Measurements from ENCODE around the gene ZBTB38.

Gene ZBTB38

DNA sequence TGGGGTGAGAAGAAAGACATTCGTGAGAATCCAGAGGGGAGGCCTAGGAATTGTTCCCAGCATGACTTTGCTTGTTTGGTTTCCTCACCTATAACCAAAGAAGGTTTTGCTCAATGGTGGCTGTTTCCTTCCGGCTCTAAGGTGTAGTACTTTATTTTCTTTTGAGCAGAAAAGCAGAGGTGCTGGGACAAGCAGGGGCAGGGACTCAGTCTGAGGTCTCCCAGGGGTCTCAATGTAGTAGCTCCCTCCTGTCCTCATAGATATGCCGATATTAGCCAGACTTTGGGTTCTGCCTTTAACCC lies 41.6 kb downstream of the ZBTB38 start:
- no peaks in the 10 kb centered on the region for H3K36me3 ChIP-seq
- H3K9ac ChIP-seq, result no peak overlapping the region
- no peaks in the 10 kb centered on the region for H3K4me1 ChIP-seq
- no peak overlapping the region for H3K27ac ChIP-seq
- TF ChIP-seq Cebpa-rat (IDR thresholded peaks at IDR 0.05), result no peak
- H3K9me3 ChIP-seq, result no peaks in the 10 kb centered on the region
- H3K27me3 ChIP-seq, result peaks cover 3% of the 10 kb centered on the region; the same call in 1 of the 2 replicates
- H3K4me2 ChIP-seq, result no peak overlapping the region
- H3K4me3 ChIP-seq, result no peak overlapping the region
- H4K20me1 ChIP-seq, result no peaks in the 10 kb centered on the region

DNA sequence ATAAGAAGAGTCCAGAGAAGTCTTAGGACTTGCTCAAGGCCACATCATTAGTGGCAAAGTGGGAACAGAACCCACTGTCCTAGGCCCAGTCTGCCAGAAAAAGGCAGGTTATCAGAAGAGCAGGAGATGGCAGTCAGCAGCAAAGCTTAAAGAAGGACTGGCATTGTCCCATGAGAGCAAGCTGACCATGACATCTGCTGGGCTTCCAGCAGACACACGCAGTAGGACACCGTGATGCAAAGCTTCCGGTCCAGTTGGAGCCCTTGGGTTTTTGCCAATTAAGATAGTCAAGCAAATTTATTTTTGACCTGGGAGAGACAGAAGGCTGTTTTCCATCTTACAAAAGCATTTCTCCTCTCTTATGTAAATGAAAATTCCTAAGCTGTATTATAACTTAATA lies 42.1 kb downstream of the ZBTB38 start:
- Histone ChIP-seq H3K9me3 (no peaks in the 10 kb centered on the region), H3K27me3 (0 out of 2 replicates have a peak, but pooled peaks cover 3% of the 10 kb centered on the region), H3K36me3 (no peaks in the 10 kb centered on the region), H4K20me1 (no peaks in the 10 kb centered on the region), H3K4me3 (no peak overlapping the region), H3K27ac (no peak overlapping the region), H3K4me2 (no peak overlapping the region), H3K9ac (no peak overlapping the region), H3K4me1 (no peaks in the 10 kb centered on the region)
- no peak for TF ChIP-seq Cebpa-rat (IDR thresholded peaks at IDR 0.05)

DNA sequence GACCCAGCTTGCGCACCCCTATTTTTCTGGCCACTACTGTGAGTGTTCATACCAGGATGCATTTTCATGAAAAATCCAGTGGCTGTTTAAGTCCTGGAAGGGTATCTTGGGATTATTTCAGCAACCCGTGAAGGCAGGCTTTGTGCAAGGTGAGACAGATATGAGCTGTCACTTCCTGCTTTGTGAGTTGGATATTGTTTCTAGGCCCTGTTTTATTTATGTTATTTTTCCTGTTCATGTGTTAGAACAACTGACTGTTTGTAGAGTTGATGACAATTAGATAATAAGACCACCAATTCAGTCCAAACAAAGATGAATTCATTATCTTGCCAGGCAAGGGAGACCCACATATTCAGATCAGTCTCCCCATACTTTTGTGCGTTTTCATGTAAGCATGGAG lies 42.5 kb downstream of the ZBTB38 start:
- no peak overlapping the region for H3K4me3 ChIP-seq
- no peak overlapping the region for H3K9ac ChIP-seq
- no peak for TF ChIP-seq Cebpa-rat (IDR thresholded peaks at IDR 0.05)
- H3K36me3 ChIP-seq, result no peaks in the 10 kb centered on the region
- H3K9me3 ChIP-seq, result no peaks in the 10 kb centered on the region
- H3K27me3 ChIP-seq, result 0 out of 2 replicates have a peak, but pooled peaks cover 3% of the 10 kb centered on the region
- H3K4me1 ChIP-seq, result no peaks in the 10 kb centered on the region
- H3K27ac ChIP-seq, result no peak overlapping the region
- no peaks in the 10 kb centered on the region for H4K20me1 ChIP-seq
- no peak overlapping the region for H3K4me2 ChIP-seq

DNA sequence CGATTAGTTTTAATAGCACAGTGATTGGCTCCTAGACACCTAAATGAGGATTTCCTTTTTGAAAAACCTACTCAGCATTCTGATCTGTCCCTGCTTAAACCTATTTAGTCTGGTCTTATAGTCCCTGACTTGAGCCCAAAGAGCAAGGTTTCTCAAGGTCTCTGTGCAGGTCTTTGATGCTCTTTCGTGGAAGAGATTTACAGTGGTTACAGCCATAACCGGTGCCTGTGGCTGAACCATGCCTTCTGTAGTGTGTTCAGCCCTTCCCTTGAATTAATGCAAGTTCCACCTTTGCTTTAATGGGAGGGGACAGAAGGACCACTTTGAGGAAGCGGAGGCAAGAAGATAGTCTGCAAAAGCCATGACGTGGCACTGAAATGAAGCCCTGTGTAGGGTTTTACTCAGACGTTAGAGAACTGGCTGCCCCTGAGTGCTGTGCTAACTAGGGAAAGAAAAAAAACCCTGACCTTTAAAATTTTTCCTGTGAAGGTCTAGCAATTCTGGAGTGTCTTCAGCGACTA lies 43.0 kb downstream of the ZBTB38 start:
- H3K36me3 ChIP-seq, result no peaks in the 10 kb centered on the region
- H3K4me3 ChIP-seq, result no peak overlapping the region
- H3K27me3 ChIP-seq, result no peaks in the 10 kb centered on the region
- H3K27ac ChIP-seq, result no peak overlapping the region
- no peak overlapping the region for H3K9ac ChIP-seq
- H3K4me2 ChIP-seq, result no peak overlapping the region
- H3K9me3 ChIP-seq, result no peaks in the 10 kb centered on the region
- no peak for TF ChIP-seq Cebpa-rat (IDR thresholded peaks at IDR 0.05)
- H3K4me1 ChIP-seq, result no peaks in the 10 kb centered on the region
- no peaks in the 10 kb centered on the region for H4K20me1 ChIP-seq

DNA sequence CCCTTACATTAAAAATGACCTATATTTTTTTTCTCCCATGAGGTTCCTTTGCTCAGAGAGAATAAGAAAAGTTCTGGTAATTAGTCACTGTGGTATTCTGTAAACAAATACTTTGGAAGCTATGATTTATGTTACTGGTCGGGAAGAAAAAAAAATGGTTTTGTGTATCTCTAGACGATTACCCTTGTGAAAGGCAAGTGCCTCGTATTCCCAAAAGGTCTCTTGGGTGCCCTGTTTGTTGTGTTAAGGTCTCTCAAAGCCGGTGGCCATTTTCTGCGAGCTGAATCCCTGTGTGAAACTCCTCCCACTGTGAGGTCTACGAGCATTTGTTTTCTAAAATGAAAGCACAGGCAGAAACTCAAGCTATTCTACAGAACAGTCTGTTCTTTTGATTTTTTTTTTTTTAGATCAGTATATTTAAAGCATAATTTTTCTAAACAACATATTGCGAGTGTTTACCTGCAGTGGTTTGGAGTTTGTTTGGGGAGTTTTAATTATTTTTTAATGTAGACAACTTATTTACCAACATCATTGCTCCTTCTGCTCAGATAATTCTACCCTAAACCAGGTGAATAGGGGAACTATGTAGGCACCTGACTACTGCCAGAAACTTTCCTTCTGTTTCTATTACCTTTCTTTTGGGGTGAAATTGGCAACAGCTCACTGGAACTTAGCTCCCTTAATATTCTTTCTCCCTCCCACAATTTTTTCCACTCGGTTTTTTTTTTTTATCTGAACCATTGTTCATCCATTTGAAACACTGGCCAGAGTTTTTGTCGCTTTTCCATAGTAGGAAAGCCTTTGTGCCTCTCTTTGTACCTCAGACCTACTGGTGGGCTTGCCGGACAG lies 44.0 kb downstream of the ZBTB38 start:
- H3K4me3 ChIP-seq, result no peak overlapping the region

DNA sequence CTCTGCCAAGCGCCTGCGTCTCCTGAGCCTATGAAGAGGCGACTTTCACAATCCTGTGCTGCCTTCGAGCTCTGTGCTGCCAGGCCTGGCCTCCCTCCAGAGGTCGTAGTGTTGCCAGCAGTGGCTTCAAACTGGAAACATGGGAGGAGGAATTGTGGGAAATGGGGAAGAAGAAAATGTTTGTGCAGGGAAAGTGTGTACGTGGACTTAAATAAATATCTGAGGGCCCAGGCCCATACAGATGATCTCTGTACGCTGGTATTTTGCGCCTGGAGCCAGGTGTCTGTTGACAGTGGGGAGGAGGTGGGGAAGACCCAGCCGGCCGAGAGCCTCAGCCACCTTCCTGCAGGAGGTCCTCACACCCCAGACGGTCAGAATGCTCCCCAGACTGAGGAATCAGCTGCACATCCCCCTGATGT lies 44.6 kb downstream of the ZBTB38 start:
- no peak overlapping the region for H3K4me2 ChIP-seq
- H3K27me3 ChIP-seq, result no peaks in the 10 kb centered on the region
- H3K36me3 ChIP-seq, result no peaks in the 10 kb centered on the region
- H3K27ac ChIP-seq, result no peak overlapping the region
- no peaks in the 10 kb centered on the region for H3K4me1 ChIP-seq
- no peak for TF ChIP-seq Cebpa-rat (IDR thresholded peaks at IDR 0.05)
- no peak overlapping the region for H3K9ac ChIP-seq
- no peak overlapping the region for H3K4me3 ChIP-seq
- H4K20me1 ChIP-seq, result no peaks in the 10 kb centered on the region
- H3K9me3 ChIP-seq, result no peaks in the 10 kb centered on the region

More for the DNA sequence above, 44.0 kb downstream of the ZBTB38 start:
- H3K27ac ChIP-seq, result no peak overlapping the region
- 0 out of 2 replicates have a peak overlapping the region, but pooled peaks have one; percentile 8 for H3K4me2 ChIP-seq
- H4K20me1 ChIP-seq, result no peaks in the 10 kb centered on the region
- H3K4me1 ChIP-seq, result no peaks in the 10 kb centered on the region
- H3K9me3 ChIP-seq, result no peaks in the 10 kb centered on the region
- H3K36me3 ChIP-seq, result no peaks in the 10 kb centered on the region
- no peak overlapping the region for H3K9ac ChIP-seq
- TF ChIP-seq Cebpa-rat (IDR thresholded peaks at IDR 0.05), result no peak
- H3K27me3 ChIP-seq, result no peaks in the 10 kb centered on the region

DNA sequence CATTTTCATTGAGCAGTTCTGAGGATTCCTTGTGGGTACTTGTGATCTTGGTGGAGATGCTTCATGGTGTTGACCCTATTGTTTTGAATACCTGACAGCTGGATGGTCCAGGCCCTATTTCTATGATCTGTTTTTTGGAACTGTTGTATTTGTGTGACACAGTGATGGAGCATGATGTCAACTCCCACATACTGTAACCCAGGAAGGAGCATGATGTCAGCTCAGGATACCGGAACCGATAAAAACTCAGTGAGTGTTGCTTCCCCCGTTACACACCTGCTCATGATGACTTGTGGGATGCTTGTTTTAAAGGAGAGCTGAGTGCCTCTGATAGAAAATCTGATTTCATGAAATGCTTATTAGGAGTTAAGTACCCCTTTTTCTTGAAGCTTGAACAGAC lies 45.1 kb downstream of the ZBTB38 start:
- no peaks in the 10 kb centered on the region for H4K20me1 ChIP-seq
- H3K27me3 ChIP-seq, result no peaks in the 10 kb centered on the region
- no peak overlapping the region for H3K4me3 ChIP-seq
- H3K4me1 ChIP-seq, result no peaks in the 10 kb centered on the region
- no peaks in the 10 kb centered on the region for H3K9me3 ChIP-seq
- H3K27ac ChIP-seq, result no peak overlapping the region
- H3K36me3 ChIP-seq, result no peaks in the 10 kb centered on the region
- no peak overlapping the region for H3K9ac ChIP-seq
- H3K4me2 ChIP-seq, result no peak overlapping the region
- no peak for TF ChIP-seq Cebpa-rat (IDR thresholded peaks at IDR 0.05)

DNA sequence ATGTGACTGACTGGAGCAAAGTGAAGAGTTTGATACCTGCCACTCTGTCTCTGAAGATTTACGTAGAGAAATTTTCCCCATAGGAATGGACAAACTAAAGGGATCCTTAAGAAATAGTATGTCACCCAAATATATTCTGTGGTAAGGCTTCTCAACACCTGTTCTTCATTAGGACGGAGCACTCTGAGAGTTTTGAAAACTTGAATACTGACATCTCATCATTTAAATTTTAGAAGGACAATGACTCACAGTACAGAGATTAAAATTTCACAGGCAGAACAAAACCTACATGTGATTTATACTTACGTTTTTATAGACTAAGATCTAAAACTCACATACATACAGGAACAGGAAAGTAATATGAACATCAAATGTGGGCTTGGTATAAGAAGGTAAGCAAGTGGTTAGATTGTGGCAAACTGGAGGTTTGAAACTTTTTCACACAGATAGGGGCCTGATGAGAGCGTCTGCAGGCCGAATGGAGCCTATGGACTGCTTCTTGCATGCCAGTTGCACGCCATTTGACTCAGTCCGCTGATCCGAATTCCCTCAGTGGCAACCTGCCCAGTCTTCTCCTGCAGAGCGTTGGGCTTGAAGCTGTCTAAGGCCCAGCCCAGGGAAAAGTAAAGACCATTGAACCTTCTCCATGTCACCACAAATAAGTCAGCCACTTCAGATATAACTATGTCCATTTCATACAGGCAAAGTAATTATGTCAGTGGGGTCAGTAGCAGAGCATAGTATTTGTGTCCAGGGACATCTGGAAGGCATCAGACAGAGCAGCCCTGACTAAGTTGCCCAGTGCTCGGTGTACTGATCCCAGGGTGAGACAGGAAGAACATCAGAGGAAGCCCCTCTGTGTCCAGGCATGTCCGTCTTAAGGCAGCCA lies 45.7 kb downstream of the ZBTB38 start:
- Histone ChIP-seq H3K27ac (no peak overlapping the region), H3K9ac (no peak overlapping the region), H3K4me3 (no peak overlapping the region), H4K20me1 (no peaks in the 10 kb centered on the region), H3K4me1 (no peaks in the 10 kb centered on the region), H3K27me3 (no peaks in the 10 kb centered on the region; the same call in 1 of the 2 replicates), H3K36me3 (no peaks in the 10 kb centered on the region), H3K9me3 (no peaks in the 10 kb centered on the region), H3K4me2 (no peak overlapping the region)
- no peak for TF ChIP-seq Cebpa-rat (IDR thresholded peaks at IDR 0.05)

DNA sequence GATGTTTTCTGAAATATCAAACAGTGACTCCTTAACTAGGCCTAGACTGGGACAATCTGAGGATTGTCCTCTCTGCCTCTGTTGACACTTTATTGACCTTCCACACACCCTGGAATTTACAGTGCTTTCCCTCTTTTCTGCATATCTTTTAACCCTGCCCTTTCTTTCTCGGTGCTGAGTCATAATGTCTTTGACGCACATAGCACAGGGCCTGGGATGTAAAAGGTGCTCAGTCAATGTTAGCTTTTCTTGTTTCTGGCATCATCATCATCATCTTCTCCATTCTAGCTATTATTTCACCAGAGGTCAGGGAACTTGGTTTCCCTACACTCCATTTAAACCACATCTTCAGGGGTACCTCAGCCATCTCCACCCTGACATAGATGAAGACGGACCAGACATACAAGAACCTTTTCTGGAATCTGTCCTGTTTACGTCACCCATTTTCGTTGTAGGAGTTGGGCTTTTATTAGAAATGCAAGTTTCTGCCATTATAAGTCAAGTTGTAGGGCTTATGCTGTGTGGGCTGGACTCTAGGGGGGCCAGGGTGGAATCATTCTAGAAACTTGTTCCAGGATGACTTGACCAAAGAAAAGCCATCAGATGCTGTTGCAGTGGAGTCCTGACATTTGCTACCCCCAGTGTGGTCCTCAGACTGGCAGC lies 46.6 kb downstream of the ZBTB38 start:
- Histone ChIP-seq H3K36me3 (no peaks in the 10 kb centered on the region), H3K9ac (no peak overlapping the region)

More for the DNA sequence above, 46.6 kb downstream of the ZBTB38 start:
- TF ChIP-seq Cebpa-rat (IDR thresholded peaks at IDR 0.05), result no peak
- H3K27me3 ChIP-seq, result no peaks in the 10 kb centered on the region; the same call in 1 of the 2 replicates
- no peak overlapping the region for H3K27ac ChIP-seq
- no peak overlapping the region for H3K4me2 ChIP-seq
- no peak overlapping the region for H3K4me3 ChIP-seq
- no peaks in the 10 kb centered on the region for H3K9me3 ChIP-seq
- H3K4me1 ChIP-seq, result no peaks in the 10 kb centered on the region
- H4K20me1 ChIP-seq, result no peaks in the 10 kb centered on the region
